TTC549 (cell line): Measurements from ENCODE around the gene ZDHHC8.

ENCODE experiments used
- FAIRE-seq: peaks from 2 replicates; lab custom pipeline; 2012; peaks lifted over from hg19 to GRCh38; lab: Jason Lieb, UNC

Gene ZDHHC8

DNA sequence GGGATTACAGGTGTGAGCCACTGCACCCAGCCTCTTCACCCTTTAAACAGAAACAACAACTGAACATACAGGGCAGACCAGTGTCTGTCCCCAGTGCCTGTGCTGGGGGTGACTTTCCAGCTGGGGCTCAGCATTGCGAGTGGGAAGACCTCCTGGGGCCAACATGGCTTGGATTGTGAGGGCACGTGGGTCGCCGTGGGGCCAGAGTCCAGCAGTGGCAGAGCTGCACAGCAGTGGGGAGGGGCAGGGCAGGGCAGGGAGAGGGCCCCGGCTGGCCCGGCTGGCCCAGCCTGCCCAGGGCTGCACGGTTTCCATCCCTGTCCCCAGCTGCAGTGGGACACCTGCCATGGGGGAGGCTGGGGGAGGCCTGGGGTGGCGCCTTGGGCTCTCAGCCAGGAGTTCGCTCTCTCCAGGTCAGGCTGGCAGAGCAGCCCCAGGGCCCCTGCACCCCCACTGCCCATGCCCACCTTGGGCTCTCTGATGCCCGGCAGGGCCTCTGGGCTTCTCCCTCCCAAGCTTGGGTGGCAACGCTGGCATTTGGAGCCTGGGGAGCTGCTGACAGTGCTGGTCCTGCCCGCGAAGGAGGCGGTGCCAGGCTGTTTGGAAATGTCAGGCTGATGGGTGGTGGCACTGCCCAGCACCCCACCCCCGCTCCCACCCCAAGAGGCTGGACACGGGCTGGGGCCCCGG is 49.7 kb downstream of the ZDHHC8 start:
- FAIRE-seq: no peak

DNA sequence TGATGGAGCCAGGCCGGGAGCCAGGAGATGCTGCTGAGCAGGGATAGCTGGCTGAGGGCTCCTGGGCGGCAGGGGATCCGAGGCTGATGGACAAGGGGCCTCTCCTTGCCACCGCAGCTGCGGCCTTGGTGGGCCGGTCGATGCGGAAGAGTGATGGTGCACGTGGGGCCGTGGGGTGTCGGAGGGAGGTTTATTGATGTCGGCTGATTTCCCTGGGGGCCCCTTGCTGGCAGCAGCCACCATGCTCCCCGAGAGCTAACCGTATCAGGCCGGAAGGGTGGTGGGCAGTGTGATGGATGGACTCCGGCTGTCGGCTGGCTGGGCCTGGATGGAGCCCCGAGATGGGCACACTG is 50.3 kb downstream of the ZDHHC8 start:
- no peak for FAIRE-seq

DNA sequence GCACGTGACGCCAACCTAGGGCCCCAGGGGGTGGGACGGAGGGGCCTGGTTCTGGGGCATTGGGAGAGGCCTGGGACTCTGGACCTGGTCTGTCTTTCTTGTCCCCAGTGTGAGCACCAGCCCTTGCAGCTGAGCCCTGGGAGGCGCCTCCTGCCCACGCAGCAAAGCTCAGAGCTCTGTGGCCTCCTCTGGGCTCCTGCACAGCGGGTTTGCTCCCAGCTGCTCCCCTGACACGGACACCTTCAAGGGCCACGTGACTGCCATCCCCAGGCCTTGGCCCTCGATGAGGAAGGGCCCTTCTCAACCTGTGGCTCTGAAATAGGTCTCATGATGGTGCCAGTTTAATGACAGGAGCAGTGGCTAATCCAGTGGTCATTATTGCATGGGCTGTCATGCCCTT is 50.8 kb downstream of the ZDHHC8 start:
- no peak for FAIRE-seq

DNA sequence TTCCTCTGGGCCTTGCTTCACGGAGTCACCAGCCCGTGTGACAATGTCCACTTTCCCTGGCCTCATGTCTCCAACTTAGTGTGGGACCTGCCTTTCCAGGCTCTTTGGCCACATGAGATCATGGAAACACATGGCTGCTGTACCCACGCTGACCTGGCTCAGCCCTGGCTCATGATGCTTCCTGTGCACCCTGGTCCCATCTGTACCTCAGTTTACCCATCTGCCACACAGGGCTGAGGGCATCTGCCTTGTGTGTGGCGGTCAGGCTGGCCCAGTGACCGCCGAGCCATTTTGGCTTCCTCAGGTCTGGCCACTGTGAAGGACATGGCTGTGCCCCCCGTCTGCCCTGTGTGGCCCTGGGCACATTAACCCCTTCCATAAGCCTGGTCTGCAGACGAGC is 51.5 kb downstream of the ZDHHC8 start:
- no peak for FAIRE-seq

DNA sequence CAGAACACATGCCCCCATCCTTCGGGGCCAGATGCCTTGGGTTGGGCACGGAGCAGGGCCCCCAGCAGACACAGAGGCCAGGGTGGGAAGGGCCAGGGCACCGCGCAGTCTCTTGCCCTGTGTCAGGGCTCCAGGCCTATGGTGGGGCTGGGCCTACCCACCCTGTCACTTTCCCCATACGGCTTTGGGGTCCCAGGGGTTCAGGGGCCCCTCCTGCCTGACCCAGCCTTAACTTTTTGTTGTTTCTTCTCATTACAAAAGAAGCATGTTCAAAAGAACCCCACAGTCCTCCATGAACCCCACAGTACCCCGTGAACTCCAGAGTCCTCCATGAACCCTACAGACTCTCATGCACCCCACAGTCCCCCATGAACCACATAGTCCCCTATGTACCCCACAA is 52.2 kb downstream of the ZDHHC8 start:
- FAIRE-seq: no peak

DNA sequence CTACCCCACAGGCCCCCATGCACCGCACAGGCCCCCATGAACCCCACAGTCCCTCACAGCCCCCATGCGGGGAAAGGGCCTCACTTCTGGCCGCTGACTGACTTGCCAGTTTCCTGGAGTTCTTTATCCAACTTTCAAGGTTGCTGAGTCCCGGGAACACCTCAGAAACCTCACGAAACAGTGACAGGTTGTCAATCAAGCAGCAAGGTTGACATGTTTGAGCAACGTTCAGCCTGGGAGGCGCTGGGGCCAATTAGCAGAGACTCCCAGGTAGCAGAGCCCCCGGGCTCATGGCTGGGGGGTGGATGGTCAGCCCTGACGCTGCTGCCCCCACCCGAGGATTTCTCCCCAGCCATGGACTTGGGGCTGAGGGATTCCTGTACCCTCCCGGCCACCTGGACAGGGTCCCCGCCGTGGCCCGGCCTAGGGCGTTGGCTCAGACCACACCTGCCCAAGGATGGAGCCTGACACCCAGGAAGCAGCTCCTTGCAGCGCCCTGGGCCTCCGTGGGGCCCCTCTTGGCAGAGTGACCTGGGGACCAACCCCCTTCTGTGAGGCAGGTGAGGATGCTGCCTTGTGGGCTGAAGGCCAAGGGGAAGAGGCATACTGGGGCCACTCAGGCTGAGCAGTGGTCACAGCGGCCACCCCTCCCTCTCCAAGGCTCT is 53.0 kb downstream of the ZDHHC8 start:
- no peak for FAIRE-seq

DNA sequence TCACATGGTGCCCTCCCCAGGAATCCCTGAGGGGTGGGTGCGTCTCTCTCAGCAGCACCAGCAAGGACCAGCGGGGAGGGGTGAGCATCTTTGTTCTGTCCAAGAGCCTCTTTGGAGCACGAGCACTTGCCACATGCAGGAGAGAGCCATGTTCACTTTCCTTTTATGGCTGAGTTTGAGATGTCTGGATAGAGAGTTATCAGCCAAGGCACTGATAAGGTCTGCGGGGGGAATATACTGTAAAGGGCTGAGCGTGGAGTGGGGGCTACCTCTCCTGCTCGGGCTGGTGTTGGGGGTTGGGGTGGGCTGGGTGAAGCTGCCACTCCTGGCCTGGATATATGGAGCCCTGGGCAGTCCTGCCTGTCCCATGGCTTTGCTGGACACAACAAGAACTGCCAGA is 54.1 kb downstream of the ZDHHC8 start:
- no peak for FAIRE-seq

DNA sequence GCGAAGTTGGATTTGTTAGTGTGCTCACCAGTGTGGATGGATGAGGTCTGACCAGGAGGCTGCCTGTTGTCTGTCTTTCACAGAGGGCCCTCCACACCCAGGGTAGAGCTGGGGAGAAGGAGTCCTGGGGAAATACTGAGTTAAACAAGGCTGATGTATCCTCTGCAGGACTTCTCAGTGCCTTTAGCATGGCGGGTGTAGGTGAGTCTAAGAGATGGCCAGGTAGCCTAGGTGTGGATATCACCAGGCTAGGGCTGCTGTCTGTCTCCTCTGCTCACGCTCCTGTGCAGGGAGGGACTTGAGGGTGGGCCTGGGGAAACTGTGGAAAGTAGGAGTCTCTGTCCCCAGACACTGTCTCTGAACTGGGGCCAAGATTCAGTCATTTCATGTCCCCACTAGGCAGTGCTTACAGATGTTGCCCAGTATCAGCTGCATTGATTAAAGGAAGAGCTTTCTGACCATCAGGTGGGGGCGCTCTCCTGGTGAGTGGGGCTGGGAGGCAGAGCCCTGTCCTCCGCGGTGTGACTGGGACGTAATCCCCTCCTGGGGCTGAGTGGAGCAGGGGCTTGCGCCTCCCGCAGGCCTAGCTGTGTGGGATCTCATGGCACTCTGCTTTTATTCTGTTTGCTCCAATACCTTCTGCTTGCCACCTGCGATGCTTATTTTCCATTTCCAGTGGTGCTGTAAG is 54.7 kb downstream of the ZDHHC8 start:
- no peak for FAIRE-seq

DNA sequence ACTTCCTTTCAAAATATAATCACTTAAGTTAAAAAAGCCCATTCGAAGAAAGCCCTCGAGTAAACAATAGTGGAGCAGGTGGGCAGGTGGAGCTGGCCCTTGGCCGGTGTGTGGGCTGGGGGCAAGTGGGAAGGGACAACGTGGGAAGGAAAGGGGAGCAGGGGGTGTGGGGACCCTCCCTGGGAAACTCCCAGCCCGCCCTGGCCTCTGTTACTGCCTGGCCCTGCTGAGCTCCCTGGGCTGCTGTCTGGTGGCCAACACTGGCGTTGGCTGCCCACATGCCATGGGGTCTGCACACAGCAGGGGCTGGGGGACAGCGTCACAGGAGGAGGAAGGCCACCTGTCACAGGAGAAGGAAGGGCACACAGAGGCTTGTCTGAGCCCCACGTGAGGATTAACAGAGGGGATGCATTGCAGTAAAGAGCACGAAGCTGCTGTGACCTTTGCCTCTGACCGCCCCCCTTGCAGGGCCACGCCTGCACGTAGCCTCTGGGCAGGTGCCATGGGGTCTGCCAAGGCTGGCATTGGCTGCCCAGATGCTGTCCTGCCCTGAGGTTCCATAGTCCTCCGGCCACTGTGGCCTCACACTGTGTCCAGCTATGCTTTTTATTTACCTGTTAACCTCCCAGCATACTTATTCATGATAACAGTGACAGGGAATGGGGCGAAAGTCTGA is 55.4 kb downstream of the ZDHHC8 start:
- no peak for FAIRE-seq

DNA sequence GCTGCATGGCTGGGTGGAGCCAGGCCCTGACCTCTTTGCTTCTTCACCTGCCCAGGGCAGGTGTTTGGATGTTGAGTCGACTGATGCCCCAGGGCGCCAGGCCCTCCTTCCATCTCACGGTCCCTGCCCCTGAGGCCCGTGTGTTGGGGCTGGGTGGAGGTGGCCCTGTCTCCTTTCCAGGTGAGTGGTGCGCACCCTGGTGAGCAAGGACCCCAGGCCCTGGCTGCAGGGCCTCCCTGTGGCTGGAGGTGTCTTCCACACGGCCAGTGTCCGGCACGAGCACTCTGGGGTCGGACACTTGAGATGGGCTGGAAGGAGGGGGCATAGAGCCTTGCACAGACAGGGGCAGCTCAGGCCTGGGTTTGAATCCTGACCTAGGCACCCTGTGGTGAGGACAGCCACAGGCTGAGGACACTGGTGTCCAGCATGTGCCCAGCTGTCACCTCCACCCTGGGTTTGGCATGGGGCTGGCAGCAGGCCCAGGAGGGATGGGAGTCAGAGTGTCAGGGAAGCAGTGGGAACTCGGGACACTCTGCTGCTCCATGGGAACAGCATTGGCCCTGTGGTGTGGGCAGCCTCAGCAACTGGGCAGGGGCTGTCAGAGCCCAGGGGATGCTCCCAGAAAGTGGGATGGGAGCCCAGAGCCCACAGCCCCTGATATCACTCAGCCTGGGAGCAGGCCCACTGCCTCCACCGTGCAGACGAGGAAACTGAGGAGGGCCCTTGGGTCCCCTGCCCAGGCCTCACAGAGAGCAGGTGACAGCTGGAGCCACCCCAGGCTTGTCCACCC is 56.4 kb downstream of the ZDHHC8 start:
- no peak for FAIRE-seq

DNA sequence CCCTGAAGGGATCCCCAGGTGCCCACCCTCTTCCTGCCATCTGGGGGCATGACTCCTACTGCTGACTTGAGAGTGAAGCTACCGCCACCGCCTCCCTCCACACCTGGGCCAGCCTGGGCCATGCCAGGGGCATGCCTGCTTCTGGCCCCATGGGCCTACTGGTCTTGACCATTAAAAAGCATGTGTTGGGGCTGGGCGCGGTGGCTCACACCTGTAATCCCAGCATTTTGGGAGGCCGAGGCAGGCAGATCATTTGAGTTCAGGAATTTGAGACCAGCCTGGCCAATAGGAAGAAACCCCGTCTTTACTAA is 56.9 kb downstream of the ZDHHC8 start:
- FAIRE-seq: no peak

DNA sequence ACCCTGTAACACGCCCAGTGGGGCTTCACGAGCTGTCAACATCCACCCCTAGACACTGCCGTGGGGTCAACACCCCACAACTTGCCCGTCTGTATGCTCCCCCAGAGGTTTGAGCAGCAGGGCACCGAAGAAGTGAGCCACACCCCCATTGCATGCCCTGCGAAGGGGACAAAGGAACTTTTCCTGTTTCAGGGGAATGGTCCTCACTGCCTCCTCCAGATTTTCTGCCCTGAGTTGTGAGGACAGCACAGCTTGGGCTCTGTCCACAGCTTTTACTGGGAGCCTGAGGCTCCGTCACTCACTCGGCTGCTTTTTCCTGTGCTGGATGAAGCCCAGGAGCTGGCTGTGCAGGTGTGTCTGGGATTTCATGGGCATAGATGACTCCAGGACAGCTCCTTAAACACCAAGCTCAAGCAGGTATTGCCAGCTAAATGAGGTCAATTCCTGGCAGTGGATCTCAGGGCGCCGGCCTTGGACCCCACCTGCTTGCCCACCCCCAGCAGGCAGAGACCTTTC is 59.5 kb downstream of the ZDHHC8 start:
- FAIRE-seq: no peak

DNA sequence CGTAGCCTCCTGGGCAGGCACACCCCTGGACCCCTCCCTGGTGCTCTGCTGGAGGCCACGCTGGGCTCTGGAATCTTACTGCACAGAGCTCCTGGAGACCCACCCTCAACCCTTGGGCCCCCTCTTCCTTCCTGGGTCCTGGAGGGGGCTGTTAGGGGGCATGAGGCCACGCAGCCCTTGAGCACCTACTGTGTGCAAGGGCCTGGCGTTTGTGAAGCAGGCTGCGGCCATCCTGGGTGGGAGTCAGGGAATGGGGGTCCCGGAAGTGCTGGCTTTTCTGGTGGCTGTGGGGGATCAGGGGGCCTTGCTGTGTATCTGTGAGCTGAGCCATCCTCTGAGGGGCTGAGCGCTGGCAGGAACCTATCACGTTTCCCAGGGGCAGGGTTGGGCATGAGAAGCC is 60.2 kb downstream of the ZDHHC8 start:
- no peak for FAIRE-seq

DNA sequence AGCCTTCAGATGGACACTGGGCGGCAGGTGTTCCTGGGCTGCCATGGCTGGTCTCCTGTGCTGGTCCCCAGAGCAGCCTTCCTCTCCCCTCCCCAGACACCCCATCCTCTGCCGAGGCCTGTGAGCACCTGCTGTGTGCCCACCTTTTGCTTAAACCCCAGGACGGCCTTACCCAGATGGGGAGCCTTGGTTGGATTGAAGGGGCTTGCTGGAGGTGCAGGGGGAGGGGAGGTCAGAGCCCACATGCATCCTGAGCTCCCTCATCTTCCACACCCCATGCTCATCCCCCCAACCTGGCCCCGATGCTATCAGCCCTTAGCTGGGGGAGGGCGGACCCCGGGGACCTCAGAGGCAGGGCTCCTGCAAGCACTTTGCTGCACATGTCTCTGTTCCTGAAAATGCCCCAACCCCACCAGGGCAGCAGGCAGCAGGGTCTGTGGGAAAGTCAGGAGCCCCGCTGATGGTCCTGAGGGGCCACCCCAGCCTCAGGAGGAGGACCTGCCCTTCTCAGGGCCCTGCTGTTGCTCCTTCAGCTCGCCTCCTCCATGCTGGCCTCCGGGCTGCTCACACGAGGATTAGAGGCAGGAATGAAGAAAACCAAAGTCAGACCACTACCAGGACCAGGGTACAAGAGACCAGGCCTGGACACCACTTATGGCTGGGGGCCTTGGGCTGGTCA is 60.8 kb downstream of the ZDHHC8 start:
- no peak for FAIRE-seq

DNA sequence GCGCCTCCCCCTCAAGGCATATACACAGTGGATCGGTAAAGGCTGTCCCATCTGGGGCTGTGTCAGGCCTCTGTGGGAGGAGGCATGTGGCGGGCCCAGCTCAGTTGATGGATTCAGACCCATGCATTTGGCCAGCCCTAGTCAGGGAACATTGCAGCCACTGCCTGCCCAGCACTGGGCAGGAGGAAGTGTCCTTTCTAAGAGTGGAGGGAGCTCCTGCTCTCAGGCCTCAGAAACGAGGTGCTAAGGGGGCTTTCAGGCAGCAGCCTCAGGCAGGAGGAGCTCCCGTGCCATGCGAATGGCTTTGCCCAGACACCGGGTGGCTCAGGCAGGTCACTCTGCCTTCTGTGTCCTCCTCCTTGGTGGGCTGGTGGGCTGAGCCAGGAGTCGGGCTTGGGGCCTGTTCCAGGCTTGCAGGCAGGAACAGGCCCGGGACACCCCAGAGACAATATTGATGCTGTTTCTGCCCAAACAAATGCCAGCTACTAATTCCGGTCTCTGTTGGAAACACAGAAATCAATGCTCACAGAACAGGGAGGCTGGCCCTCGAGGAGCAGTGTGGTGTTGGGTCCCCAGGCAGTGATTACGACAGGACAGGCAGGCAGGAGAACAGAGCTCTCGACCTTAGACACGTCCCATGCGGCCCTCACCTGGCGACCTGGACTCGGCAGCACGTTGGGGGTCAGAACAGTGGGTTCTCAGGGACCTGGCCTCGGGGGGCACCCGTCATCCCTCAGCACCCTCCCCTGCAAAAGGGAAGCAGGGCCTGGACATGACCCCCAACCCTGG is 61.6 kb downstream of the ZDHHC8 start:
- no peak for FAIRE-seq

DNA sequence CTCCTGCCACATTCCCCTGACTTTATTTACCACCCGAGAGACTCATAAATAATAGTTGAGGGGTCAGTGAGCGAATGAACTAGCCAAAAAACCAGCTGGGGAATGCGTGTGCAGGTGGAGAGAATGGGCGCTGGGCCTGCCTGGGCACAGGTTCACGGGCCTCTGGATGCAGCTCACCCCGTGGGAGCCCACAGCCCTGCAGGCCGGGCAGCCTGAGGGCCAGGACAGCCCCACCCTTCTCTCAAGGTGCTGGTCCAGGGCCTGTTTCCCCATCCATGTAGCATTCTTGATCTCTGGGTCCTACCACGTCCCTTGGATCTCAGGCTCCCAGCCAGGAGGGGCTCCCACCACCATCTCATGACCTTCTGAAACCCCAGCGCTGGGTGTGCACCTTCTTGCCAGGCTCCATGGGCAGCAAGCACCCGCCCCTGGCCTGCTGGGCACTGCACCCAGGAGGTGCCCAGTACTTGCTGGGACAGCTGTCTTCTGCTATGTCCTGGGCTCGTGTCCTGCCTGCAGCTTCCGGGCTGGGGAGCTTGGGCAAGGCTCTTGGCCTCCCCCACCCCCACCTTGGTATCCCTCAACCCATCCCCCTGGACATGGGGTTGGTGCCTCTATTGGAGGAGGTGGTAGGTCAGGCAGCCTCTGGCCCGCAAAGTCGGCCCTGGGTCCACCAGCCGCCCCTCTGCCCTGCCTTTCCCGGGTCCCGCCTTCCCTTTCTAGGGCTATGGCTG is 62.3 kb downstream of the ZDHHC8 start:
- FAIRE-seq: no peak

DNA sequence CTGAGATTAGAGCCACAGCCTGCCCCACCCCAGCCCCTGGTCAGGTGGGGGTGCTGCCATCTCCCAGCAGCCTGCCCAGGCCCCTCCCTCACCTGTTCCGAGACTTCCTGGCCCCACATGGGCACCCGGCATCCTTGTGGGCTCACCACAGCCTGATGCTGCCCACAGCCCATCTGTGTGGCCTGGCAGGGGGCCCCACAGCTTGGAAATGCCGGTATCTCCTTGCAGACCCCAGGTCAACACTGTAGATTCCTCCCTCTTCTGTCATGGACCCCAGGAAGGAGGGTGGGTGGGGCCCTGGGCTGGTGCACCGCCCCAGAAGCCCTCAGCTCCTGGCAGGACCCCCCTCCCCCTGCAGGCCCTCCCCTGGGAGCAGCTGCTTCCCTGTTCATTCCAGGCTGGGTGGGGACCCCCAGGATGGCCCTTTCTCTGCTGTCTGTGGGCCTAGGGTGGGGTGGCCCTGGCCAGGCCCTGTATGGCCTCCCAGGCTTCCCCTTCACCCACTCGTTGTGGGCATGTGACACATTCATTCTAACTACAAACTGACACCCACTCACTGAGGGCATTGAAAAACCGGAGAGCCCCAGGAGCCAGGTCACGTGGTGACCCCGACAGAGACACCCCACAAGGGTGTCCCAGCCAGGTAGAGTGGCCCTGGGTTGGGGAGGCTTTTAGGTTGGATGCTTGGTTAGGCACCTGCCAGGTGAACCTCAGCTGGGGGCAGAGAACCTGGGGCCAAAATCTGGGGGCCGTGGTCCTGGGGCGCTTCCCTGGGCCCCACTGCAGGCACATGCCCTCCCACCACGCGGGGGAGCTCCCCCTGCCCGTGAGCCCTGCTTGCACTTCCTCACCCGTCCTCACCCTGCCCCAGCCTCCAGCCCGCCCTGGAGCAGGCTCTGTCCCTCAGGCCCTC is 63.3 kb downstream of the ZDHHC8 start:
- no peak for FAIRE-seq

DNA sequence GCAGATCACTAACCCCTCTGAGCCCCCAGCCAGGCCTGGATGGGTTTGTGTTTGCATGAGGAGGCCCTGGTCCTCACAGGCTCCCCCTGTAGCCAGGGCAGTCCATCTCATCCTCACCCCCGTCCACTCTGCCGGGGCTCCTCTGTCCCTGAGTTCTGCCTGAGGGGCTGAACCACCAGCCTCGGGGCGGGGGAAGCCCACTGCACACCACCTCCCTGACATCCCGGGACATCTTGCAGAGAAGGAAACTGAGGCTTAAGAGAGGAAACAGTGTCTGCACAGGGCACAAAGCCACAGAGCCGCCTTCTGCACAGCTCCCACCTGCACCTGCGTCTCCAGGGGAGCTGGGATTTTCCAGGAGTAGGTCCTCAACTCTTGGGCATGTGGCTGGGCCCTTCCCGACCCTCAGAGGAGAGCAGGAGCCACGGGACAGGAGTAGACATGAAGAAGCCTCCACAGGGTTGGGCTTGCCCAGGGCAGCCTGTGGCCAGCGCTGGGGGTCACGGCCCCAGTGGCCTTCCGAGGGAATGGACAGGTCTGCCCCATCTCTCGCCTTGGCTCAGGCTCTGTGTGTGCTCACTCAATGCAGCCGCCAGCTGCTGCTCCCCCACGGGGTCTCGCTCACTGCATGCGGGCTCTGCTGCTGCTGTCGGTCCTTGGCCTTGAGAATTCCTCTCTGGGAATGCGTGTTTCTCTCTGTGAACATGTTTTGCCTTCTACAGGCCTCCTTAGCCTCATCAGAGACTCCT is 64.7 kb downstream of the ZDHHC8 start:
- FAIRE-seq: no peak
